Measurements from ENCODE around the gene PTPRN2.
"Not testable (repeated sequence)": the region's sequence is repeated elsewhere in the genome, so short reads cannot be mapped to it uniquely, and the experiment has no call there.

DNA sequence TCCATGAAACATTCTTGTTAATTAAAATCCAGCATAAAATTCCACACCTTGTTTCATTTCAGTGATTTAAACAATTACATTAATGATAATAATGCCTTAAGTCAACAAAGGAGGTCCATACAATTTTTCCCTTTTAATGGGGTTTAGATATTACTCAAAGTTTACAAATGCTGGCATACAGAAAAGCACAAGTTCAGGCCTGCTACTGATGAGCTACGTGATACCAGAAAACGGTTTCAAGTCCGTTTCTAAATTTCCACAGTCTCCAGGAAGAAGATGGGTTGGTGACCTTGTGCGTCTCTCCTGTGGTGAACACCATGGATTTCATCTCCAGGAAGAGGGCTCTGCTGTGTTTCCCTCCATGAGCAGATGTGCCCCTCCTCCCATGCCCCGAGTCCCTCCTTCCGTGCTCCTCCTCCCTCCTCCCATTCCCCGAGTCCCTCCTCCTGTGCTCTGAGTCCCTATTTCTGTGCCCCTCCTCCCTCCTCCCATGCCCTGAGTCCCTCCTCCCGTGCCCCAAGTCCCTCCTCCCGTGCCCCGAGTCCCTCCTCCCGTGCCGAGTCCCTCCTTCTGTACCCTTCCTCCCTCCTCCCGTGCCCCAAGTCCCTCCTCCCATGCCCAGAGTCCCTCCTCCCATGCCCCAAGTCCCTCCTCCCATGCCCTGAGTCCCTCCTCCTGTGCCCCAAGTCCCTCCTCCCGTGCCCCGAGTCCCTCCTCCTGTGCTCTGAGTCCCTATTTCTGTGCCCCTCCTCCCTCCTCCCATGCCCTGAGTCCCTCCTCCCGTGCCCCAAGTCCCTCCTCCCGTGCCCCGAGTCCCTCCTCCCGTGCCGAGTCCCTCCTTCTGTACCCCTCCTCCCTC is 201.9 kb downstream of the PTPRN2 start:
- TF ChIP-seq TAF1 (IDR thresholded peaks at IDR 0.05; ENCODE audit: borderline replicate concordance, low read depth, low read length); CTCF (IDR thresholded peaks at IDR 0.05); USF2 (IDR thresholded peaks at IDR 0.05; ENCODE audit: borderline replicate concordance, low read depth, low read length); SIN3A (IDR thresholded peaks at IDR 0.05; ENCODE audit: borderline replicate concordance, low read depth, low read length); RAD21 (IDR thresholded peaks at IDR 0.05; ENCODE audit: low read length); NRF1 (IDR thresholded peaks at IDR 0.05; ENCODE audit: low read depth, low read length); POLR2AphosphoS5 (IDR thresholded peaks at IDR 0.05; ENCODE audit: low read depth, low read length); TEAD4 (IDR thresholded peaks at IDR 0.05; ENCODE audit: borderline replicate concordance, insufficient read depth): not testable (repeated sequence)
- TF ChIP-seq, protein P1, sequence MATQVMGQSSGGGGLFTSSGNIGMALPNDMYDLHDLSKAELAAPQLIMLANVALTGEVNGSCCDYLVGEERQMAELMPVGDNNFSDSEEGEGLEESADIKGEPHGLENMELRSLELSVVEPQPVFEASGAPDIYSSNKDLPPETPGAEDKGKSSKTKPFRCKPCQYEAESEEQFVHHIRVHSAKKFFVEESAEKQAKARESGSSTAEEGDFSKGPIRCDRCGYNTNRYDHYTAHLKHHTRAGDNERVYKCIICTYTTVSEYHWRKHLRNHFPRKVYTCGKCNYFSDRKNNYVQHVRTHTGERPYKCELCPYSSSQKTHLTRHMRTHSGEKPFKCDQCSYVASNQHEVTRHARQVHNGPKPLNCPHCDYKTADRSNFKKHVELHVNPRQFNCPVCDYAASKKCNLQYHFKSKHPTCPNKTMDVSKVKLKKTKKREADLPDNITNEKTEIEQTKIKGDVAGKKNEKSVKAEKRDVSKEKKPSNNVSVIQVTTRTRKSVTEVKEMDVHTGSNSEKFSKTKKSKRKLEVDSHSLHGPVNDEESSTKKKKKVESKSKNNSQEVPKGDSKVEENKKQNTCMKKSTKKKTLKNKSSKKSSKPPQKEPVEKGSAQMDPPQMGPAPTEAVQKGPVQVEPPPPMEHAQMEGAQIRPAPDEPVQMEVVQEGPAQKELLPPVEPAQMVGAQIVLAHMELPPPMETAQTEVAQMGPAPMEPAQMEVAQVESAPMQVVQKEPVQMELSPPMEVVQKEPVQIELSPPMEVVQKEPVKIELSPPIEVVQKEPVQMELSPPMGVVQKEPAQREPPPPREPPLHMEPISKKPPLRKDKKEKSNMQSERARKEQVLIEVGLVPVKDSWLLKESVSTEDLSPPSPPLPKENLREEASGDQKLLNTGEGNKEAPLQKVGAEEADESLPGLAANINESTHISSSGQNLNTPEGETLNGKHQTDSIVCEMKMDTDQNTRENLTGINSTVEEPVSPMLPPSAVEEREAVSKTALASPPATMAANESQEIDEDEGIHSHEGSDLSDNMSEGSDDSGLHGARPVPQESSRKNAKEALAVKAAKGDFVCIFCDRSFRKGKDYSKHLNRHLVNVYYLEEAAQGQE (IDR thresholded peaks at IDR 0.05; ENCODE audit: low read depth, low read length) = not testable (repeated sequence)
